Testis (tissue), 3 donors: ENCODE results near the gene CHST2. TPM values are rescaled to one million over a fixed set of nuclear protein-coding genes. Genes with fewer than 3 reads are reported as not detected.

Source experiments
- DNase-seq: peaks from one replicate; pipeline ENCODE4 v3.0.0-alpha.2; 2019
- H3K27ac ChIP-seq, 2 donors: fragments of 200-600 bp; sonication (generic); one replicate each; pipeline ENCODE4 v1.5.1; 2019
- H3K27me3 ChIP-seq: fragments of 200-600 bp; sonication (generic); one replicate; pipeline ENCODE4 v1.5.1; 2019
- H3K36me3 ChIP-seq: fragments of 200-600 bp; sonication (generic); one replicate; pipeline ENCODE4 v1.5.1; 2017; ENCODE audit warnings: low read depth; ENCODE audit errors: missing control alignments
- H3K4me1 ChIP-seq: fragments of 200-600 bp; sonication (generic); one replicate; pipeline ENCODE4 v1.5.1; 2019
- H3K4me3 ChIP-seq, 2 donors: fragments of 200-600 bp; sonication (generic); one replicate each; pipeline ENCODE4 v1.5.1; 2017 to 2019
- H3K9me3 ChIP-seq: fragments of 200-600 bp; sonication (generic); one replicate; pipeline ENCODE4 v1.5.1; 2017
- CTCF ChIP-seq, 3 experiments: fragments of 450-650 bp in 2 of 3; fragments of 200-600 bp in 1 of 3; sonication (generic) in 1 of 3; IDR thresholded peaks; one replicate each; pipeline ENCODE4 v1.5.1; 2016 to 2019; ENCODE audit warnings: antibody characterized with exemption in 3 of 3, mild to moderate bottlenecking in 2 of 3, moderate library complexity in 1 of 3
- POLR2A ChIP-seq: fragments of 450-650 bp; IDR thresholded peaks from one replicate; pipeline ENCODE4 v1.6.1; 2017; ENCODE audit warnings: antibody characterized with exemption, mild to moderate bottlenecking, moderate library complexity
- WGBS, 2 donors: methylation state at CpG; one replicate each; pipeline ENCODE4 v1.1.5; 2018; 5-methylcytosine and 5-hydroxymethylcytosine counted together
- intact Hi-C: fragments of 100-400 bp; cut with DNase I; formaldehyde crosslinking; loops from one replicate; pipeline ENCODE4 v1.15.1; 2023; ENCODE audit warnings: low total_unique reads
- polyA plus RNA-seq: library from polyadenylated mRNA; stranded (reverse); fragments of 350-450 nt; fragmentation: Illumina TruSeq; extraction: RNeasy Lipid Tissue Mini Kit (QIAGEN cat#74804); gene quantifications from one replicate; pipeline ENCODE4 v1.2.3, GENCODE V29; 2014; ENCODE audit warnings: low read depth, low replicate concordance; ENCODE audit not compliant: insufficient read depth
- total RNA-seq, 2 donors: library from RNA; depleted of rRNA; stranded (reverse); fragments of >200 nt; gene quantifications; one replicate each; pipeline ENCODE4 v1.2.3, GENCODE V29; 2016

CHST2 gene
- total and polyA plus RNA-seq, 3 donors from 2014 or later, result 3.7 to 7.5 (median 6.8) TPM

- DNase-seq, result peak; percentile 22
- intact Hi-C loops, result no loop called here
- Histone ChIP-seq H3K4me3 (peak overlapping the region; percentile 66 to 79), H3K27ac (no peak overlapping the region), H3K4me1 (no peaks in the 10 kb centered on the region), H3K36me3 (no peaks in the 10 kb centered on the region), H3K9me3 (no peaks in the 10 kb centered on the region), H3K27me3 (no peaks in the 10 kb centered on the region)
- TF ChIP-seq CTCF (IDR thresholded peaks at IDR 0.05), result no peak
- TF ChIP-seq POLR2A, result no peak
- 1% methylated on average over 60 of the region's 60 CpGs; no CpG with 5 or more reads in 1 of the 2 donors for WGBS, 2 donors
Observed at GRCh38 chr3:143120716-143121240, 1.2 kb downstream of the CHST2 start.

GRCh38 chr3:143121241-143122088 is 1.9 kb downstream of the CHST2 start:
- TF ChIP-seq CTCF (IDR thresholded peaks at IDR 0.05) (peak in 1 of 3 experiments; percentile 17), POLR2A (no peak)
- Histone ChIP-seq H3K9me3 (no peaks in the 10 kb centered on the region), H3K27me3 (no peaks in the 10 kb centered on the region), H3K4me1 (no peaks in the 10 kb centered on the region), H3K4me3 (peak overlapping the region; percentile 66 to 79), H3K27ac (no peak overlapping the region), H3K36me3 (no peaks in the 10 kb centered on the region)
- DNase-seq, result peak; percentile 62
- intact Hi-C loops, result no loop called here
- WGBS, 2 donors, result 51 to 70% methylated on average over 19 to 72 of the region's 79 CpGs

- no peak for DNase-seq
- Histone ChIP-seq H3K36me3 (no peaks in the 10 kb centered on the region), H3K27me3 (no peaks in the 10 kb centered on the region), H3K27ac (no peak overlapping the region), H3K4me1 (no peaks in the 10 kb centered on the region), H3K9me3 (no peaks in the 10 kb centered on the region), H3K4me3 (peak overlapping the region in 1 of 2 donors; percentile 79)
- no peak for TF ChIP-seq CTCF (IDR thresholded peaks at IDR 0.05)
- no peak for TF ChIP-seq POLR2A
- WGBS, 2 donors, result 73 to 78% methylated on average over 6 to 16 of the region's 16 CpGs
- intact Hi-C loops, result no loop called here
Observed at GRCh38 chr3:143122089-143122430, 2.5 kb downstream of the CHST2 start.

GRCh38 chr3:143122608-143123352 is 3.2 kb downstream of the CHST2 start:
- 51 to 52% methylated on average over 4 of the region's 4 CpGs for WGBS, 2 donors

More at GRCh38 chr3:143122608-143123352, 3.2 kb downstream of the CHST2 start:
- no peaks in the 10 kb centered on the region for H3K9me3 ChIP-seq
- TF ChIP-seq CTCF (IDR thresholded peaks at IDR 0.05) (no peak), POLR2A (no peak)
- H3K27ac ChIP-seq, result no peak overlapping the region
- H3K27me3 ChIP-seq, result no peaks in the 10 kb centered on the region
- no peak overlapping the region for H3K4me3 ChIP-seq
- no peak for DNase-seq
- intact Hi-C loops, result no loop called here
- H3K4me1 ChIP-seq, result no peaks in the 10 kb centered on the region
- no peaks in the 10 kb centered on the region for H3K36me3 ChIP-seq
